Measurements from ENCODE around the gene MFAP3. TPM values are rescaled to one million over a fixed set of nuclear protein-coding genes. Genes with fewer than 3 reads are reported as not detected.
"Not testable (repeated sequence)": the region's sequence is repeated elsewhere in the genome, so short reads cannot be mapped to it uniquely, and the experiment has no call there.

Gene MFAP3
- total and polyA plus RNA-seq, 2 donors (not counting 3 experiments of a cell fraction or from before 2014, with no cell fraction given) = 19.5 to 35.3 TPM

DNA sequence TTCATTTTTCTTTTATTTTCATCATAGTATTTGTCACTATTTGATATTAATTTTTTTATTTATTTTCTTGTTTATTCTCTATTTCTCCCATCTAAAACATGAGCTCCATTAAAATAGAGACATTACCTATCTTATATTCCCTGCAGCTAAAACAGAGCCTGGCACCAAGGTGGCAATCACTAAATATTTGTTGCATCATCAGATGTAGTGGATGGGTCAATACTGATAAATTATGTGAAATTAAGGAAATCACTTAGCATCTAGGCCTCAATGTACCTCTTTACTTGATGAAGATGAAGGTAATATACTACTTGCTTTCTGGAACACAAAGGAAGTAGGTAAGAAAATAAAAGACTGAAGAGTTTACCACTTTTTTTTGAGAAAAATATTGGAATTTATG, 24.6 kb downstream of the MFAP3 start:
- TF ChIP-seq EZH2 (IDR thresholded peaks at IDR 0.05; ENCODE audit: borderline replicate concordance, low read depth, low read length, severe bottlenecking) = no peak
- Histone ChIP-seq H3K27me3 (ENCODE audit: control insufficient read depth in 2 of 2, insufficient read depth in 2 of 2, low read length in 2 of 2) (no peaks in the 10 kb centered on the region), H3K4me3 (replicated peaks in 1 of 3; ENCODE audit: insufficient read depth in 1 of 3, low read depth in 1 of 3, low read length in 3 of 3) (no peak overlapping the region), H2AFZ (ENCODE audit: low read depth, low read length) (no peak overlapping the region), H4K20me1 (replicated peaks; ENCODE audit: control insufficient read depth, extremely low read depth, insufficient read depth, low read length) (no peaks in the 10 kb centered on the region), H3K79me2 (ENCODE audit: control insufficient read depth, insufficient read depth, low read length) (no peaks in the 10 kb centered on the region), H3K36me3 (ENCODE audit: control insufficient read depth in 2 of 2, extremely low read depth in 1 of 2, insufficient read depth in 2 of 2, low read length in 2 of 2) (no peaks in the 10 kb centered on the region), H3K9me1 (replicated peaks; ENCODE audit: control insufficient read depth, extremely low read depth, insufficient read depth, low read length) (no peaks in the 10 kb centered on the region), H3K4me2 (ENCODE audit: insufficient read depth, low read length) (no peak overlapping the region), H3K9ac (replicated peaks; ENCODE audit: extremely low read depth, insufficient read depth, low read length) (no peak overlapping the region), H3K27ac (ENCODE audit: insufficient read depth, low read depth, low read length) (no peak overlapping the region), H3K4me1 (ENCODE audit: control insufficient read depth, extremely low read depth, insufficient read depth, low read length) (no peaks in the 10 kb centered on the region), H3K9me3 (replicated peaks; ENCODE audit: control insufficient read depth, insufficient read depth, low read length) (no peaks in the 10 kb centered on the region)
- no peak for DNase-seq (ENCODE audit: low read depth, low spot score)
- ChIA-PET CTCF (interaction anchor here (1.0 to 2.0 kb wide), 5 partner anchors 8 to 134 kb away, joined by 3 to 9 read pairs (median 6); no protein-coding TSS in a partner anchor), POLR2A (no interaction called here)
- FAIRE-seq = no peak
- no TSS peak for BruUV-seq (replicated peaks)
- intact Hi-C loops (cut with micrococcal nuclease) = no loop called here
- dilution Hi-C loops (cut with MboI; ENCODE audit: extremely low pct_ligation_motif_present, low sequenced_read_pairs) = no loop called here

DNA sequence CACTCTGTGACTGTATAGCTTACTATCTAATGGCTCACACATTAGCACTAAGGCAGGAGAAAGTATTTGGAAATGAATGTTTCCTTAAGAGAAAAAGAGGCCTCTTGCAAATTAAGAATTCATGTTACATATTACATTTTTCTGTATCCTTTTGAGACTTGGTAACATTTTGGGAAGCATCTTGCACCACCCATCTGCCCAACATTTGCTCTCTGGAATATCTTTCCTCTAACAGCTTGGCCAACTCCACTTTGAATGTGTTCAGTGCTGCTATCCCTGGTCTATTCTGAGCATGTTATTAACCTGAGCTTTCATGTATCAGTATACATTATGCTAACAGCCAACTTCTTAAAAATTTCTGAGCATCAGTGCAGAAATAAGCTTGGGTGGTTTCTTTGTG, 27.2 kb downstream of the MFAP3 start:
- ChIA-PET POLR2A (no interaction called here), CTCF (interaction anchor here (0.6 to 1.8 kb wide), 2 partner anchors 127 to 339 kb away, joined by 4 to 5 read pairs; no protein-coding TSS in a partner anchor)
- FAIRE-seq = no peak
- Histone ChIP-seq H3K79me2 (ENCODE audit: control insufficient read depth, insufficient read depth, low read length) (no peaks in the 10 kb centered on the region), H3K9me3 (replicated peaks; ENCODE audit: control insufficient read depth, insufficient read depth, low read length) (no peaks in the 10 kb centered on the region), H3K4me3 (replicated peaks in 1 of 3; ENCODE audit: insufficient read depth in 1 of 3, low read depth in 1 of 3, low read length in 3 of 3) (no peak overlapping the region), H2AFZ (ENCODE audit: low read depth, low read length) (no peak overlapping the region), H3K27ac (ENCODE audit: insufficient read depth, low read depth, low read length) (no peak overlapping the region), H3K36me3 (ENCODE audit: control insufficient read depth in 2 of 2, extremely low read depth in 1 of 2, insufficient read depth in 2 of 2, low read length in 2 of 2) (no peaks in the 10 kb centered on the region), H3K4me1 (ENCODE audit: control insufficient read depth, extremely low read depth, insufficient read depth, low read length) (no peaks in the 10 kb centered on the region), H3K9me1 (replicated peaks; ENCODE audit: control insufficient read depth, extremely low read depth, insufficient read depth, low read length) (no peaks in the 10 kb centered on the region), H3K9ac (replicated peaks; ENCODE audit: extremely low read depth, insufficient read depth, low read length) (no peak overlapping the region), H4K20me1 (replicated peaks; ENCODE audit: control insufficient read depth, extremely low read depth, insufficient read depth, low read length) (no peaks in the 10 kb centered on the region), H3K27me3 (ENCODE audit: control insufficient read depth in 2 of 2, insufficient read depth in 2 of 2, low read length in 2 of 2) (no peaks in the 10 kb centered on the region), H3K4me2 (ENCODE audit: insufficient read depth, low read length) (no peak overlapping the region)
- intact Hi-C loops (cut with micrococcal nuclease) = no loop called here
- dilution Hi-C loops (cut with MboI; ENCODE audit: extremely low pct_ligation_motif_present, low sequenced_read_pairs) = no loop called here
- no TSS peak for BruUV-seq (replicated peaks)
- TF ChIP-seq MAX (IDR thresholded peaks at IDR 0.05; ENCODE audit: insufficient read depth, insufficient read length) (no peak), GATA2 (IDR thresholded peaks at IDR 0.05; ENCODE audit: insufficient read depth, insufficient read length, low read depth, low read length) (no peak), JUN (IDR thresholded peaks at IDR 0.05; ENCODE audit: borderline replicate concordance, insufficient read depth, insufficient read length, low read depth) (no peak), FOS (IDR thresholded peaks at IDR 0.05; ENCODE audit: borderline replicate concordance, insufficient read depth, low read length) (no peak), POLR2A (IDR thresholded peaks at IDR 0.05; ENCODE audit: low read depth, low read length) (no peak), POLR2AphosphoS5 (IDR thresholded peaks at IDR 0.05; ENCODE audit: insufficient read depth, low read depth, low read length) (no peak), CTCF (IDR thresholded peaks at IDR 0.05; ENCODE audit: extremely low read depth in 1 of 2, insufficient read depth in 1 of 2, low read depth in 1 of 2, low read length in 2 of 2) (no peak)
- no peak for DNase-seq (ENCODE audit: low read depth, low spot score)

DNA sequence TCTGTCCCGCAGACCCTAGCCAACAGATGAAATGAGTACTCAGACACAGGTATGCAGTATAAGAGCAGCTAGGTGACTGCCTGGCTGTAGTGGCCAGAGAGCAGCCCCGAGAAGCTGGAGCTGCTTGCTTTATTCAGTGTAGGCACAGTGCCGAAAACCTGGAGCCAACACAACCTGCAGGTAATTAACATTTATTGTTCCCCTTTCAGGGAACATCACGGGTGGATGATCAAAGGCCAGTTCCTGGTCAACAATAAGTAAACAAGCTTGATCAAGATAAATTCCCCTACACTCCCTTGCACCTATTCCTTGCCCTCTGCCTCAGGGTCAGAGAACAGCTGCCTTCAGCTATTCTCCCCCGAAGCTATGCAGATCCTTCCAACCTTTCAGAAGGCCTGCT, 31.1 kb downstream of the MFAP3 start:
- POLR2A ChIA-PET; intact Hi-C loops (cut with micrococcal nuclease): not testable (repeated sequence)

More for the DNA sequence above, 31.1 kb downstream of the MFAP3 start:
- H3K27ac ChIP-seq (ENCODE audit: insufficient read depth, low read depth, low read length); H3K9me1 ChIP-seq (replicated peaks; ENCODE audit: control insufficient read depth, extremely low read depth, insufficient read depth, low read length); H3K4me2 ChIP-seq (ENCODE audit: insufficient read depth, low read length); FAIRE-seq; dilution Hi-C loops (cut with MboI; ENCODE audit: extremely low pct_ligation_motif_present, low sequenced_read_pairs); H3K9ac ChIP-seq (replicated peaks; ENCODE audit: extremely low read depth, insufficient read depth, low read length); H3K79me2 ChIP-seq (ENCODE audit: control insufficient read depth, insufficient read depth, low read length); H3K27me3 ChIP-seq (ENCODE audit: control insufficient read depth in 2 of 2, insufficient read depth in 2 of 2, low read length in 2 of 2); H3K4me1 ChIP-seq (ENCODE audit: control insufficient read depth, extremely low read depth, insufficient read depth, low read length); H3K4me3 ChIP-seq (replicated peaks in 1 of 3; ENCODE audit: insufficient read depth in 1 of 3, low read depth in 1 of 3, low read length in 3 of 3); H4K20me1 ChIP-seq (replicated peaks; ENCODE audit: control insufficient read depth, extremely low read depth, insufficient read depth, low read length); H3K36me3 ChIP-seq (ENCODE audit: control insufficient read depth in 2 of 2, extremely low read depth in 1 of 2, insufficient read depth in 2 of 2, low read length in 2 of 2); BruUV-seq (replicated peaks); H2AFZ ChIP-seq (ENCODE audit: low read depth, low read length); DNase-seq (ENCODE audit: low read depth, low spot score); H3K9me3 ChIP-seq (replicated peaks; ENCODE audit: control insufficient read depth, insufficient read depth, low read length): not testable (repeated sequence)
- CTCF ChIA-PET = interaction anchor here (1.0 to 8.4 kb wide), 5 partner anchors 12 to 334 kb away, joined by 3 to 175 read pairs (median 5); no protein-coding TSS in a partner anchor
